Endothelial cell (in vitro differentiated cells): ENCODE measurements around the gene SIPA1. TPM values are rescaled to one million over a fixed set of nuclear protein-coding genes. Genes with fewer than 3 reads are reported as not detected.

Source experiments
- DNase-seq: peaks from one replicate; pipeline ENCODE4 v3.0.0; 2021; ENCODE audit warnings: low spot score
- H3K27ac Mint-ChIP-seq: one replicate; pipeline ENCODE4 v1.8.0; 2021; ENCODE audit warnings: mixed read lengths, inconsistent platforms; ENCODE audit not compliant: unreplicated experiment
- H3K27me3 Mint-ChIP-seq: one replicate; pipeline ENCODE4 v1.8.0; 2021; ENCODE audit warnings: mild to moderate bottlenecking, moderate library complexity, mixed read lengths, inconsistent platforms; ENCODE audit not compliant: unreplicated experiment
- H3K36me3 Mint-ChIP-seq: one replicate; pipeline ENCODE4 v1.8.0; 2021; ENCODE audit warnings: mild to moderate bottlenecking, low read depth, mixed read lengths, inconsistent platforms; ENCODE audit not compliant: unreplicated experiment
- H3K4me1 Mint-ChIP-seq: one replicate; pipeline ENCODE4 v1.8.0; 2021; ENCODE audit warnings: mild to moderate bottlenecking, mixed read lengths, inconsistent platforms; ENCODE audit not compliant: unreplicated experiment
- H3K4me3 Mint-ChIP-seq: one replicate; pipeline ENCODE4 v1.8.0; 2021; ENCODE audit warnings: mild to moderate bottlenecking, mixed read lengths, inconsistent platforms; ENCODE audit not compliant: unreplicated experiment
- H3K9me3 Mint-ChIP-seq: one replicate; pipeline ENCODE4 v1.8.0; 2021; ENCODE audit warnings: mixed read lengths, inconsistent platforms; ENCODE audit not compliant: unreplicated experiment
- CTCF ChIP-seq: fragments of 200-600 bp; sonication (generic); IDR thresholded peaks from one replicate; pipeline ENCODE4 v1.5.0; 2021; ENCODE audit warnings: antibody characterized with exemption; ENCODE audit not compliant: unreplicated experiment
- total RNA-seq: library from RNA; stranded (reverse); fragmentation: NEBNext Ultra II Directional; extraction: Animal tissue kit (Norgen Biotek cat#: 25700); gene quantifications from one replicate; pipeline ENCODE4 v1.2.1, GENCODE V29; 2021; ENCODE audit not compliant: unreplicated experiment

SIPA1 gene
- total RNA-seq, 1 donor from 2014 or later: 267 TPM

GRCh38 chr11:65623852-65624616 lies 13.9 kb upstream of the SIPA1 start:
- Mint-ChIP-seq H3K27ac (no peak overlapping the region), H3K9me3 (no peaks in the 10 kb centered on the region), H3K36me3 (peaks cover 28% of the 10 kb centered on the region), H3K4me3 (no peak overlapping the region), H3K27me3 (peaks cover 12% of the 10 kb centered on the region), H3K4me1 (no peaks in the 10 kb centered on the region)
- no peak for TF ChIP-seq CTCF
- DNase-seq: no peak

GRCh38 chr11:65624931-65625627 lies 12.8 kb upstream of the SIPA1 start:
- Mint-ChIP-seq H3K4me1 (no peaks in the 10 kb centered on the region), H3K27me3 (peaks cover 10% of the 10 kb centered on the region), H3K36me3 (peaks cover 27% of the 10 kb centered on the region), H3K9me3 (no peaks in the 10 kb centered on the region), H3K27ac (no peak overlapping the region), H3K4me3 (no peak overlapping the region)
- no peak for DNase-seq
- TF ChIP-seq CTCF: no peak

- H3K4me3 Mint-ChIP-seq: no peak overlapping the region
- peaks cover 27% of the 10 kb centered on the region for H3K36me3 Mint-ChIP-seq
- H3K27me3 Mint-ChIP-seq: peaks cover 10% of the 10 kb centered on the region
- peak; percentile 50 for TF ChIP-seq CTCF
- H3K27ac Mint-ChIP-seq: no peak overlapping the region
- no peaks in the 10 kb centered on the region for H3K4me1 Mint-ChIP-seq
- peak; percentile 61 for DNase-seq
- no peaks in the 10 kb centered on the region for H3K9me3 Mint-ChIP-seq
Observed at GRCh38 chr11:65625628-65626342, 12.1 kb upstream of the SIPA1 start.

- Mint-ChIP-seq H3K9me3 (no peaks in the 10 kb centered on the region), H3K4me1 (no peaks in the 10 kb centered on the region), H3K4me3 (no peak overlapping the region), H3K27me3 (peaks cover 12% of the 10 kb centered on the region), H3K27ac (no peak overlapping the region), H3K36me3 (peaks cover 22% of the 10 kb centered on the region)
- no peak for DNase-seq
- TF ChIP-seq CTCF: no peak
Observed at GRCh38 chr11:65627202-65627601, 10.7 kb upstream of the SIPA1 start.

GRCh38 chr11:65629579-65629978 lies 8.3 kb upstream of the SIPA1 start:
- no peaks in the 10 kb centered on the region for H3K9me3 Mint-ChIP-seq
- H3K27me3 Mint-ChIP-seq: peaks cover 5% of the 10 kb centered on the region
- no peak for DNase-seq
- H3K27ac Mint-ChIP-seq: no peak overlapping the region
- H3K36me3 Mint-ChIP-seq: peaks cover 24% of the 10 kb centered on the region
- H3K4me3 Mint-ChIP-seq: no peak overlapping the region
- H3K4me1 Mint-ChIP-seq: peaks cover 6% of the 10 kb centered on the region
- no peak for TF ChIP-seq CTCF
